ENCODE measurements around the gene OXCT2.
"Not testable (repeated sequence)": the region's sequence is repeated elsewhere in the genome, so short reads cannot be mapped to it uniquely, and the experiment has no call there.

The OXCT2 gene

DNA sequence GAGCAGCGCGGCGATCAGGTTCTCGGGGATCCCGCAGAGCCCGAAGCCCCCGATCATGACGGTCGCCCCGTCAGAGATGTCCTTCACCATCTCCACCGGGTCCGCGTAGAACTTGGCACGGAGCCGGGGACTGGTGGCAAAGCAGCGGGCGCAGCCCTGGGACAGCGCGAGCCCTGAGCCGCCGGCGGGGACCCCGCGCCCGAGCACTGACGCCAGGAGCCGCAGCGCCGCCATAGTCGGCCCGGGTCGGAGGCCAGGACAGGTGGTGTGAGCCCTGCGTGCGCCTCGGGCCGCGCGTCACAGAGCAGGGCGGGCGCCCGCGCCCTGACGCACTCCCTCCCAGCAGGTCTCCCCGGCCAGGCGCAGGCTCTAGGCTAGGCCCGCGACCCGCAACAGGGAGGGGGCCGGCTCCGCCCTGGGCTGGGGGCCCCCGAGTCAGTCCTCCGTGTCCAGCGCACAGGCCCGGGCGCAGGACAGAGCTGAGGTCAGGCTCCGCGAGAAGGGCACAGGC, at the start of gene OXCT2:
OXCT2 (minus strand) TSS at position 327 of the 511 bp plus-strand sequence; CDS start at position 234, 93 bp downstream.
- DNase-seq: not testable (repeated sequence)

DNA sequence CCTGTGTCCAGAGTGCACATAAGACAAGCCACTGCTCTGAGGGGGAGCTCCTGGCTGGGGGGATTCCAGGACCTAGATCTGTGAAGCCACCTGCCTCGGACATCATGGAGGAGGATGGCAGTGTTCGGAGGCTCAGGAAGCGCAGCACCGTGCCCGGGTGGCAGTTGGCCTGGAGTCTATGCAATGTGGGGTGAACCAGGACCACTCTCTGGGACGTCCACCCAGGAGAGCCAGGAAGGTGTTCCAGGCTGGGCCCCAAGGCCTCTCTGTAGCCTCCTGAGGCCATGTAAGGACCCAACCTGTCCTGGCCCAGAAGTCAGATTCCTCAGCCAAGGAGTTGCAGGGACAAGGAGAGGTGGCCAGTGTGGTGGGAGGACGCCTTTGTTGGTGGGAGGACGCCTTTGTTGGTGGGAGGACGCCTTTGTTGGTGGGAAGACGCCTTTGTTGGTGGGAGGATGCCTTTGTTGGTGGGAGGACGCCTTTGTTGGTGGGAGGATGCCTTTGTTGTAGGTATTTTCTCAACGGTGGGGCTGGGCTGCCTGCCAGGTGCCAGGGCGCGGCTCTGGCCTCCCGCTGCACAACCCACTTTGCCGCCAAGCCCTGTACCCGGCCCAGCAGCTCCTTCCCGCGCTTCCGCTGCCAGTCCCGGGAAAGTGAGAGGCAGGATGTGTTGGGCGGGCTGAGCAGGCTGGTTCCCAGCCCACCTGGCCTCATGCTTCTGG, 48.1 kb upstream of the OXCT2 start:
- no peak for DNase-seq

DNA sequence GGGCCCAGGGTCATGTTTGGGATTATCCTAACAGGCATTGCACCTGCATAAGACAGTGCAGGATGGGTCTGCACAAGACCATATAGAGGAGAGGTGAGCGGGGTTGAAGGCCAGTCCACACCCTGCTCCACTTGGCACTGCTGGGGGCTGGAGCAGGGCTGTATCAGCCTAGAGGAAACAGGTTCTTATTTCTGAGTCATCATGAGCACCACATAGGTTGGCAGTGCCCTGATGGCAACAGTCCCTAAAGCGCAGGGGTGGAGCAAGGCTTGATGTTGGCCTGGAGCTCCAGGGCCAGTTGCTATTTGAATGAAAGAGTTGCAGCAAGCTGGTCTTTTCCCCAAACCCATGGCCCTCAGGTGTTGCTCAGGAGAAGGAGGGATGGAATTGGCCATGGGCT, 47.3 kb upstream of the OXCT2 start:
- no peak for DNase-seq

DNA sequence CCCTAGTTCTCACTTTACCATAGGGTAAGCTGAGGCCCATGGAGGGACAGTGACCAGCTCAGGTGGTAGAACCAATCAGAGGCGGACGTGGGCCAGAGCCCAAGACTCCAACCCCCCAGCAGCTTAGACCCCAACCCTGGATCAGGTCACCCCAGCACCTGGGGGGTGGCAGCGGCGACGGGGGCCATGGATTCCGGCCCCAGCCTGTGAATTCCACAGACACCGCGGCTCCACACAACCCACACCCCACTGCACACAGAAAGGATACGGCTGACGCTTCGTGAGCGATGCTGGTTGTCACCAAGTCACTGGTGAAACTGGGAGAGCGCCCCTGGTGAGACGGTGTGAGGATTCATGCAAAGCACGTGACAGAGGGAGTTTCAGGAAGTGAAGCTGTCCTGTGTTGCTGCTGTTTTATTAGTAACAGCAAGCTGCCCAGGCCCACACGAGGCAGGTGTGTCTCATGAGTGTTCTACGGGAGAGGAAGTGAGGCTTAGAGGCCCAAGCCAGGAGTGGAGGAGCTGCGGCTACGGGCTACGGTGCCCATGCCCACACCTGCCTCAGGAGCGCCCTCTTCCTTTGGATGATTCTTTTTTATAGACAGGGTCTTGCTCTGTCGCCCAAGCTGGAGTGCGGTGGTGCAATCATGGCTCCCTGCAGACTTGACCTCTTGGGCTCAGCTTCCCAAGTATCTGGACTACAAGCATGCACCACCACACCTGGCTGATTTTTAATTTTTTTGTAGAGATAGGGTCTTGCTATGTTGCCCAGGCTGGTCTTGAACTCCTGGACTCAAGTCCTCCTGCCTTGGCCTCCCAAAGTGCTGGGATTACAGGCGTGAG, 46.2 kb upstream of the OXCT2 start:
- DNase-seq: peak; percentile 65

DNA sequence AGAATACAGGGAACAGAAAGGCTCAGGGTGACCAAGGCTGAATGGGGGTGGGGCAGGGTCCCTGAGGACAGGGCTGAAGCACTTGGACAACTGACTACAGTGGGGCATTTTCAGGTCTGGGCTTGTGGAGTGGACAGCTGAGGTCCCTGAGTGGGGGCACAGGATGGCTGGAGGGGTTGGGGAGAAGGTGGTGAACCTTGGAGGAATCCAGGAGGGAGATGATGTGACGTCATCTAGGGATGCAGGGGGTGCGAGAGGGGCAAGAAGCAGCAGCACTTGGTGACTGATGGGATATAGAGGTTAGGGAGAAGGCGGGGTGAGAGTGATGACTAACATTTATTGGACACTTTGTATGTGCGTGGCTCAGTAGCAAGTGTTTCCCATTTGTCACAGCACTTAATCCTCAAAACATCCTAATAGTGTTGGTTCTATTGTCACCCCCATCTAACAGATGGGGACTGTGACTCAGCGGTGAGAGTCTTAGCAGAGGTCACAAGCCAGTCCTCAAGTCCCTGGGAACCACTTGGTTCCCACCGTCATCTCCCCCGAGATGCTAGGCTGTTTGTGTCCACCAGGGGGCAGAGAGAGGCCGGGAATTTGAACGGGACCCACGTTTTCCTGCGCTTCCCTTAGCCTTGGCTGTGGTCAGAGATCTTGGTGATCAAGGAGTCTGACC, 45.4 kb upstream of the OXCT2 start:
- DNase-seq: peak; percentile 72

DNA sequence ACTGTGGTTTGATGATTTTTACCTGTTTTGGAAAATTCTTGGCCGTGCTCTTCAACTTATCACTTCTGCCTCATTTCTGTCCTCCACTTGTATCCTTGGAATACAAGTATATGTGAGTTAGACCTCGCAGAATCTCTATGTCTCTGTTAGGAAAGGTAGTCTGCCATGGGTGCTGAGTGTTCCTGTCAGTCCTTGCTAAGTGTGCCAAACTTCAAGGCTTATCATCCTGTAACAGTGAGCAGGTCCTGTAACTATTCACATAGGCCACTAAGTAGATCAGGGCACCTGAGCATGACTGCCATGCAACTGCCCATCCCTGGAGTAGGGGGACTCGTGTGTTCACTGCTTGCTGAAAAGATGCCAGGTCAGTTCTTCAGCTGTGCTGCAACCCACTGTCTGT, 41.8 kb upstream of the OXCT2 start:
- no peak for DNase-seq

DNA sequence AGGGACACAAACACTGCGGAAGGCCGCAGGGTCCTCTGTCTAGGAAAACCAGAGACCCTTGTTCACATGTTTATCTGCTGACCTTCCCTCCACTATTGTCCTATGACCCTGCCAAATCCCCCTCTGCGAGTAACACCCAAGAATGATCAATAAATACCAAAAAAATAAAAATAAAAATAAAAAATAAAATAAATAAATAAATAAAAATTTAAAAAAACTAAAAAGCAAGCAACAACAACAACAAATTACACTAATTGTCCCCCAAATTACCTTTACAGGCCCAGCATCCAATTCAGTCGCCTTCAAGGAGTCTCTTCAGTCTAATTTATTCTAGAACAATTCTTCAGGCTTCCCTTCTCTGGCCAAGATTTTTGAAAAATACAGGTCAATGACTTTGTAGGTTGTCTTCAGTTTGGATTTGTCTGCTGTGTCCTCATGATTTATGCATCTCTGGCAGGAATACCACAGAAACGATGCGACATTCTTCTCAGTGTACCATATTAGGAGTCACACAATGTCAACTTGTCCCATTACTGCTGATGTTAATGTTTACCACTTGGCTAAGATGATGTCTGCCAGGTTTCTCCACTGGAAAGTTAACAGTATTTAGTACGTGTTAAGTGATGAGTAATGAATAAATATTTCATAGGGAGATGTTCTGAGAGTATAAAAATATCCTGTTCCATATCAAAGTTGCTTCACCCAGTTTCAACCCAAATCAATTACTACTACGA, 37.8 kb upstream of the OXCT2 start:
- no peak for DNase-seq

DNA sequence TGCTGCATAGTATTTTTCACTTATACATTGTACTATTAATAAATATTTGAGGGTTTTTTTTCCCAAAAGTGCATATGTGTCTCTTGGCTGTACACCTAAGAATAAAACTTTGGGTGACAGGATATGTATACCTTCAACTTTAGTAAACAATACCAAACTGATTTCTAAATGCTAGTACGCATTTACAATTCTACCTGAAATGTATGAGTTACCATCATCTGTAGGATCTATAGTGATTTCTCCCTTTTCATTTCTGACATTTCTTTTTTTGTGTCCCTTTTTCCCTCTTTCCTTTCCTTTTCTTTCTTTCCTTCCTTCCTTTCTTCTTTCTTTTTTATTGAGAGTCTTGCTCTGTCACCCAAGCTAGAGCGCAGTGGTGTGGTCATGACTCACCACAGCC, 34.2 kb upstream of the OXCT2 start:
- DNase-seq: no peak

DNA sequence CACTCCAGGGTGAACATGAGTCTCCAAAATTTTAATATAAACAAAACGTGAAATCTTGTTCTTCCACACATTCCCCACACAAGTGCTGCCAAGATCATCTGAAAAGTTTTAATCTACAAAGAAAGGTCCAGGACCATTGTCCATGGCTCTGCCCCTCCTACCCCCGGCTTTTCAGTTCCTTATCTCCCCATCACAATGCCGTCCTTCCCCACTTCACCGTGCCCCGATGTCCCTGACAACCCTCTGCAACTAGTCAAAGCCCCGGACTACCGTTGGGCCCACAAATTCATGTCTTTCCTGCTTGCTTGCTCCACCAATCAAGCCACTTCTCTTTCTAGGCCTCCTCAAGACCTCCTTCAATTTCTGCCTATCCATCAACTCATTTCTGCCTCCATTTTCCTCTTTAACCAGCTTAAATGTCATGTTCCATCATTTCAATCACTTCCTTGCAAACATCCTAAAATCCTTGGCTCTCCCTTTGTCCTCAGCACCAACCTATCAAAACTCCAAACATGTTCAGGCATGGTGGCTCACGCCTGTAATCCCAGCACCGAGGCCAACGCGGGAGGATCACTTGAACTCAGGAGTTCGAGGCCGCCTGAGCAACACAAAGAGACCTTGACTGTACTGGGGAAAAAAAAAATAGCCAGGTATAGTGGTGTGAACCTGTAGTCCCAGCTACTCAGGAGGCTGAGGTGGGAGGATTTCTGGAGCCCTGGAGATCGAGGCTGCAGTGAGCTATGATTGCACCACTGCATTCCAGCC, 31.5 kb upstream of the OXCT2 start:
- no peak for DNase-seq

DNA sequence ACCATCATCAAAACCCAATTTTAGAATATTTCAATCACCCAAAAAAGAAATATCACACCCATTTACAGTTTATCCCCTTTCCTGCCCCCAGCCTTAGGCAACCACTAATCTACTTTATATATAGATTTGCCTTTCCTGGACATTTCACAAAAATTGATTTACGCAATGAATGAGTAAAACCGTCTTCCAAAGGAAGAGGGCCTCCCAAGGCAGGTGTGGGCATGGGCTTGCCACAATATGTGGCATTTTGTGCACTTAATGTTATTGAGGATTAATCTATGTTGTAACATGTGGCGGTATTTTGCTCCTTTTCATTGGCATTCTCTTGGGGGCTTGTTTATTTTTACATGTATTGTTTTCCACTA, 29.3 kb upstream of the OXCT2 start:
- DNase-seq: no peak

DNA sequence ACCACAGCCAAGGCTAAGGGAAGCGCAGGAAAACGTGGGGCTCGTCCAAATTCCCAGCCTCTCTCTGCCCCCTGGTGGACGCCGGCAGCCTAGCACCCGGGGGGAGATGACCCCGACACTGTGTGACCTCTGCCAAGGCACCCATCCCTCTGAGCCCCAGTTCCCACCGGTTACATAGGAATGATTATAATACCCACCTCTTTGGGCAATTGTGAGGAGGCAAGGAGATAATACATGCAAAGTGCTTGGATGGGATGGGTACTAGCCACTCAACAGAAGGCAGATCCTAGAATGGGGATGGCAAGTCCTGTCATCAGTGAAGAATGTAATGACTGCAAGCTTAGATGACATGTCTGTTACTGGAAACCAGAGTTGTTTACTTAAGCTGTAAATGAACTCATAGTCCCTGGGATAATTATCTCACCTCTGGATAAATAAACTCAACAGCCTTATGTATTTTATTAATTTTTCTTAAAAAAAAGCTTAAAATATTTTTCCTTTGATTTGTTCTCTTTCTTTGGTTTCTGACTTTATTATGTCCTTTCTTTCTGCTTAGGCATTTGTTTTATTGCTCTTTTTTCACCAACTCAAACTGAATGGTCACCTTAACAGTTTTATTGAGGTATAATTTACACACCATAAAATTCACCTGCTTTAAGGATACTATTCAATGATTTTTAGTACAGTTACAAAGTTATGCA, 28.8 kb upstream of the OXCT2 start:
- DNase-seq: peak; percentile 73

DNA sequence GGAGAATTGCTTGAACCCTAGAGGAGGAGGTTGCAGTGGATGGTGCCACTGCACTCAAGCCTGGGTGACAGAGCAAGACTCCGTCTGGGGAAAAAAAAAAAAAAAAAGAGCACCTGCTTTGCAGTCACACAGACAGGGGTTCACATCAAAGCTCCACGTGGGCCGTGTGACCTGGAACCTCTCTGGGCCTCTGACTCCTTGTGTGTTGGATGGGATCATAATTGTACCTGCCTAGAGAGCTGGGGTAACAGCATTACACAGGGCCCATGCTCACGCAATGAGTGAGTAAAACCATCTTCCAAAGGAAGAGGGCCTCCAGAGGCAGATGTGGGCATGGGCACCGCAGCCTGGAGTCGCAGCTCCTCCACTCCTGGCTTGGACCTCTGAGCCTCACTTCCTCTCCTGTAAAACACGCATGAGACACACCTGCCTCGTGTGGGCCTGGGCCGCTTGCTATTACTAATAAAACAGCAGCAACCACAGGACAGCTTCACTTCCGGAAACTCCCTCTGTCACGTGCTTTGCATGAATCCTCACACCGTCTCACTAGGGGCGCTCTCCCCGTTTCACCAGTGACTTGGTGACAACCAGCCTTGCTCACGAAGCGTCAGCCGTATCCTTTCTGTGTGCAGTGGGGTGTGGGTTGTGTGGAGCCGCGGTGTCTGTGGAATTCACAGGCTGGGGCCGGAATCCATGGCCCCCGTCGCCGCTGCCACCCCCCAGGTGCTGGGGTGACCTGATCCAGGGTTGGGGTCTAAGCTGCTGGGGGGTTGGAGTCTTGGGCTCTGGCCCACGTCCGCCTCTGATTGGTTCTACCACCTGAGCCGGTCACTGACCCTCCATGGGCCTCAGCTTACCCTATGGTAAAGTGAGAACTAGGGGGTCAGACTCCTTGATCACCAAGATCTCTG, 28.0 kb upstream of the OXCT2 start:
- DNase-seq: peak; percentile 82

DNA sequence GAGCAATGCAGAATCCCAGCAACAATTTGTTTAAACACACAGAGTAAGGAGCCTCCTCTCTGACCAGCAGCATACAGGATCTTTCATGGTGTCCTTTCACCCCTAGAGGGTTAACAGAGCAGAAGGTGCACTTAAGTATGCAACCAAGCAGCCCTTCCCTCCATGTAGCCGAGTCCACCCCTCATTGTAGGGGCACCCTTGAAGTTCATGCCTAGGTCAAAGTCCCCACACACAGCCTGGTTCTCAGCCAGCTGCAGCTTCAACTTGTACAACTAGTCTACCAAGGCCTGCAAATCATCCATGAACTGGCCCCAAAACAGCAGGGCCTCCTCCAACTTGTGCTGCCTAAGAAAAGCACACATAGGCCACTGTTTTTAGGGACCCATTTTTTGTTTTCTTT, 24.5 kb upstream of the OXCT2 start:
- DNase-seq: no peak

DNA sequence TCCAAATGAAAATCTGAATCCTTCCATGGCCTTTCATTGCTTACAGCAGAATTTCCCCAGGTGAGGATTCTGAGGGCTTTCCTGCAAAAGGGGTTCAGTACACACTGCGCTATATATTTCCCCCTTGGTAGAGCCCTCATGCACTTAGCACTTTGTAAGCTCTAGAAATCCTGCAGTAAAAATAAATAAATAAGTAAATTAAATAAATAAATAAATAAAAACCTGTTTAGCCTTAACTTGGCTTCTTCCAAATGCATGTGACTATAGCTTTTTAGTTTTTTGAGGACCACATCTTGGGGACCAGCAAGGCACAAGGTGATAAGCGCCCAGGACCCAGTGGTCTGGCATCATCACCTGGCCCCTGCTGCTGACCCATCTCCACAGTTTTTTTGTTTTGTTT, 20.7 kb upstream of the OXCT2 start:
- DNase-seq: no peak

DNA sequence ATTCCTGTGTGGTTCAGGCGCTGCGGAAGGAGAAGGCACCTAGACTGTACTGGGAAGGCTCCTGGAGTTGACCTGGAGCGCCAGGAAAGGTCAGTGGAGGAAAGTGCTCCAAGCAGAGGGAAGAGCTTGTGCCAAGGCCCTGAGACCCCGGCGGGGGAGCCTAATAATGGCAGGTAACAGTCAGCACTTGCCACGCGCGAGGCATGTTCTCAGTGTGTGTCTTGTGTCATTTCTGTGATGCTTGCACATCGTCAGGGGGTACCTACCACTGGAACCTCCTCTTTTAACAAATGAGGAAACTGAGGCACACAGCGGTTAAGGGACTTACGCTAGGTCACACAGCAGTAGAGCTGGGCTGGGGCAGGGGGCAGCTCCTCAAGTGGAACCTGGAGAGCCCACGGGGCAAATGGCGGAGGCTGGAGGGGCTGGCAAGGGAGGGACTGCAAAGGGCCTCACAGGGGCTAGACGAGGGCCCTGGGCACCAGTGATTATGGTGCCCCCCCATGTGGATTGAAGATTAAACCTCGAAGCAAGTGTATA, 18.5 kb upstream of the OXCT2 start:
- DNase-seq: no peak

DNA sequence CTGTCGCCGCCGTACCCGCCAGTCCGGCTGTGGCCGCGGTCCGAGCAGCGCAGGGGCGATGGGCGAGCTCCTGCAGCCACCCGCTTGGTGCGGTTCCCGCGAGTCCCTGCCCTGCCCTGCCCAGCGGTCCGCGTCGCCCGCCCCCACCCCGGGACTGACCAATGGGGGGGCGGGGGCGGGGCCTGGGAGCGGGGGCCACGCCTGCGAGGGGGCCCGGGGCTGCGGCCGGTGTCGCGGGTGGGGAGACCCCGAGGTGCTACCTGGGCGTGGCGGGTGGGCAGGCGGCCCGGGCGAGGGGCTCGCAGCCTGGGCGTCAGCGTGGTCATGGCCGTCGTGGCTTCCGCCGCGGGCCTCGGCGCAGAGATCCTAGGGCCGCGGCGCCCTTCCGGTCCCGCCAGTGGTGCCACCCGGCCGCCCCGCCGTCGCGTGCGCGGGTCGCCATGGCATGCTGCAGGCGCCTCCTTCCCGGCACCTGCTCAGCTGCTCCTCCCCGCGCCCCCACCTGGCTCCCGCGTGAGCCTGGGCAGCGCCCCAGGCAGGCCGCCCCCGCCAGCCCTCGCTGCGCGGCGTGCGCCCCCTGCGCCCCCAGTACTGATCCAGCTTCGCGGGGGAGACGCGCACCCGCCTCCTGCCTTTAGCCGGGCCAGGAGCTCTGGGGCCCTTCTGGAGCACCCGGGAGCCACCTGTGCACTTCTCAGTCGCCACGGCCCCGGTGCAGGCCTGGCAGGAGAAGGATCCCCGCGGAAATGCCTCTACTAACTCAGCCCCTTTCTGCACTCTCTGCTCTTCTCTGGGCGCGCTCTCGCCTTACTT, 17.8 kb upstream of the OXCT2 start, which contains the start of gene BMP8B:
BMP8B (minus strand) TSS at position 108 of the 813 bp plus-strand sequence. CDS start 380 bp downstream, outside the sequence.
- DNase-seq: peak; percentile 55

DNA sequence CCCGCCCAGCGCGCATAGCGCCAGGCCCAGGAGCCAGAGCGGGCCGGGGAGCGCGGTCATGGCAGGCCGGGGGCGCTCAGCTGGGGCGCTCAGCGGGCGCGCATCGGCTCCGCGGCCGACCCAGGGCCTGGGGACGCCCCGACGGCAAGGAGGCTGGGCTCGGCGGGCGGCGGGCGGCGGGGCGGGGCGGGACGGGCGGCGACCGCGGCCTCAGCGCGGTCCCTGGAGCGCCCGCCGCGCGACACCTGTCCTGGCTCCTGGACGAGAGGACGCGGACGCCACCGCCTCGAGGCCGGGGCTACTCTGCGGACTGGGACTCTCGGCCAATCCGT, 17.2 kb upstream of the OXCT2 start:
- no peak for DNase-seq

DNA sequence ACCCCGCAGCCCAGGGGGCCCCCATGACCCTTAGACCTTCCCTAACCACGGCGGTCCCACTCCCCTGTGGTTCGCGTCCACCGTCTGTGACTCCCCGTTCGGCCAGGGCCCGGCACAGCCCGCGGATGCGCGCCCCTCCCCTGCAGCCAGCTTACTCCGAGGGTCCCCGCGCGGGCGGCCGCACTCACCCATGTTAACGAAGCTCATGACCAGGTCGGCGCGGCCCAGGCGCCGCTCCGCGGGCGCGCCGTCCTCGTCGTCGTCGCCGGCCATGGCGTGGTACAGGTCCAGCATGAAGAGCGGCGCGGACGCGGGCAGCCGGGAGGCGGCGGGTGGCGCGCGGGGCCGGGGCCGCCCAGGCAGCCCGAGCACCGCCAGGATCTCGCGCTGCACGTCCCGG, 16.8 kb upstream of the OXCT2 start:
- DNase-seq: not testable (repeated sequence)

DNA sequence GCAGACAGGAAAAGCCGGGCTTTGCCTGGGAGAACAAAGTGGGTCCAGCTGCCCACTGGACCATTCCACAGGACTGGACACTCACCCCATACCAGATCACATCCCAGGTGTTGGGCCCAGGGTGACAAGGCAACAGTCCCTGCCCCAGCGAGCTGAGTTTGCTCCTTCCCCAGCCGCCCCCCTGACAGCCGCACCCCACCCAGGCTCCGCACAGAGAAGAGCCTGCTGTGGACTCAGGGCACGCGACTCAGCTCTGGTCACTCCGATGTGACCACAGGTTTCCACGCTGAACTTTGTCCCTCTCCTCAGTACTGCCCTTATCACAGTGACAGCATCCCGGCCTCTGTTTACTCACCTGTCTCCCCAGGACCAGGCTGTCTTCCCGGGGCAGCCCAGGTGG, 16.3 kb upstream of the OXCT2 start:
- DNase-seq: no peak
